OCI-LY3 (cell line): ENCODE results near the gene NIPSNAP3A.

ENCODE experiments used
- EZH2phosphoT487 ChIP-seq: fragments of 200-600 bp; shearing (Covaris generic); IDR thresholded peaks from 2 replicates; pipeline ENCODE4 v1.6.1; 2018; ENCODE audit warnings: antibody characterized with exemption, mixed run types, low read depth
- TF ChIP-seq, protein P1 (sequence below): fragments of 200-600, 300-600 bp; sonication (generic); IDR thresholded peaks from 2 replicates; pipeline ENCODE4 v1.5.1; 2014; ENCODE audit warnings: antibody characterized with exemption, low read length, low read depth

DNA sequence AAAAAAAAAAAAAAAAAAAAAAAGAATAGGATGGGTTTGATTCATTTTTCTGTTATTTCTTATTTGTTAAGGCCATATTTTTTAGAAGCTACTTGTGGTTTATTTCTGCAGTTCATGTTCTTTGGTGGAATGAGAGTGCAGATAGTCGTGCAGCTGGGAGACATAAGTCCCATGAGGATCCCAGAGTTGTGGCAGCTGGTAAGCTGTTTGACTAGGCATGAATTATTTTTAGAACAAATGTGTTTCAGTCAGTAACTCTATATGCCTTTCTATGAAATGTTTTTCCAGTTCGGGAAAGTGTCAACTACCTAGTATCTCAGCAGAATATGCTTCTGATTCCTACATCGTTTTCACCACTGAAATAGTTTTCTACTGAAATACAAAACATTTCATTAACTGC lies 11.5 kb downstream of the NIPSNAP3A start:
- TF ChIP-seq, protein P1, sequence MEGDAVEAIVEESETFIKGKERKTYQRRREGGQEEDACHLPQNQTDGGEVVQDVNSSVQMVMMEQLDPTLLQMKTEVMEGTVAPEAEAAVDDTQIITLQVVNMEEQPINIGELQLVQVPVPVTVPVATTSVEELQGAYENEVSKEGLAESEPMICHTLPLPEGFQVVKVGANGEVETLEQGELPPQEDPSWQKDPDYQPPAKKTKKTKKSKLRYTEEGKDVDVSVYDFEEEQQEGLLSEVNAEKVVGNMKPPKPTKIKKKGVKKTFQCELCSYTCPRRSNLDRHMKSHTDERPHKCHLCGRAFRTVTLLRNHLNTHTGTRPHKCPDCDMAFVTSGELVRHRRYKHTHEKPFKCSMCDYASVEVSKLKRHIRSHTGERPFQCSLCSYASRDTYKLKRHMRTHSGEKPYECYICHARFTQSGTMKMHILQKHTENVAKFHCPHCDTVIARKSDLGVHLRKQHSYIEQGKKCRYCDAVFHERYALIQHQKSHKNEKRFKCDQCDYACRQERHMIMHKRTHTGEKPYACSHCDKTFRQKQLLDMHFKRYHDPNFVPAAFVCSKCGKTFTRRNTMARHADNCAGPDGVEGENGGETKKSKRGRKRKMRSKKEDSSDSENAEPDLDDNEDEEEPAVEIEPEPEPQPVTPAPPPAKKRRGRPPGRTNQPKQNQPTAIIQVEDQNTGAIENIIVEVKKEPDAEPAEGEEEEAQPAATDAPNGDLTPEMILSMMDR, result no peak
- no peak for TF ChIP-seq EZH2phosphoT487
